Activated CD8-positive, alpha-beta memory T cell treated with anti-CD3 and anti-CD28 coated beads, Interleukin-2, amount 50 U/mL, for 24 hours (primary cell): Measurements from ENCODE around the gene NRCAM.
"Not testable (repeated sequence)": the region's sequence is repeated elsewhere in the genome, so short reads cannot be mapped to it uniquely, and the experiment has no call there.

Source experiments
- DNase-seq: peaks from one replicate; pipeline ENCODE4 v3.0.0-alpha.2; 2020; ENCODE audit errors: extremely low read depth

NRCAM gene

DNA sequence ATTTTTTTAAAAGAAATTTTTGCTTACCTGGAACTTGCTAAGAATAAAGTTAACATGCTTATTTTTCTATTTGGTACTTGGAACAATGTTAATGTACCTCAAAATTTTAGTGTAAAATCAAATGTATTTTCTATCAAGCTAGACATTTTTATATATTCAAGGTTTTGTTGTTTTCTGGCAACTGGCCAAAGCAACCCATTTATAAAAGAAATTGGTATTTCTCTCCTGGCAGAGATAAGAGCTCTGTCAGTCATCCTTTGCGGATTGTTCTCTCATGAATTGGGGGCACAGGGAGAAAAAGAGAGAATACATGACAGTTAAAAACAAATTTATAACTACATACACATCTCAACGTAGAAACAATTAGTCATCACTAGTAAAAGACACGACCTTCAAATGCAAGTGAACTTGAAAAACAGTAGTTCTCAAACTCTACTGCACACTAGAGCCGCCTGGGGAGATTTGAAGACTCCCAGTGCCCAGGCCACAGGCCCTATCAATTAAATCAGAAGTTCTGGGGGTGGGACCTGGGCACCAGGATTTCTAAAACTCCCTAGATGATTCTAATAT lies 173.7 kb downstream of the NRCAM start:
- no peak for DNase-seq

- no peak for DNase-seq
Measured at GRCh38 chr7:108280136-108280535, 176.1 kb downstream of the NRCAM start.

GRCh38 chr7:108278776-108279175 lies 177.5 kb downstream of the NRCAM start:
- no peak for DNase-seq

DNA sequence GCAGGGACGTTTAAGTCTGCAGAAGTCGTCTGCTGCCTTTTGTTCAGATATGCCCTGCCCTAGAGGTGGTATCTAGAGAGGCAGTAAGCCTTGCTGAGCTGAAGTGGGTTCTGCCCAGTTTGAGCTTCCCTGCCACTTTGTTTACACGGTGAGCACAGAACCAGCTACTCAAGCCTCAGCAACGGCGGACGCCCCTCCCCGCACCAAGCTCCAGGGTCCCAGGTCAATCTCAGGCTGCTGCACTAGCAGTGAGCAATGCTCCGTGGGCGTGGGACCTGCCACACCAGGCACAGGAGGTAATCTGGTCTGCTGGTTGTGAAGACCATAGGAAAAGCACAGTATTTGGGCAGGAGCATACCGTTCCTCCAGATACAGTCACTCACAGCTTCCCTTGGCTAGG lies 178.0 kb downstream of the NRCAM start:
- no peak for DNase-seq

GRCh38 chr7:108274447-108274846 lies 181.8 kb downstream of the NRCAM start:
- DNase-seq: not testable (repeated sequence)

GRCh38 chr7:108272891-108273290 lies 183.3 kb downstream of the NRCAM start:
- DNase-seq: not testable (repeated sequence)

DNA sequence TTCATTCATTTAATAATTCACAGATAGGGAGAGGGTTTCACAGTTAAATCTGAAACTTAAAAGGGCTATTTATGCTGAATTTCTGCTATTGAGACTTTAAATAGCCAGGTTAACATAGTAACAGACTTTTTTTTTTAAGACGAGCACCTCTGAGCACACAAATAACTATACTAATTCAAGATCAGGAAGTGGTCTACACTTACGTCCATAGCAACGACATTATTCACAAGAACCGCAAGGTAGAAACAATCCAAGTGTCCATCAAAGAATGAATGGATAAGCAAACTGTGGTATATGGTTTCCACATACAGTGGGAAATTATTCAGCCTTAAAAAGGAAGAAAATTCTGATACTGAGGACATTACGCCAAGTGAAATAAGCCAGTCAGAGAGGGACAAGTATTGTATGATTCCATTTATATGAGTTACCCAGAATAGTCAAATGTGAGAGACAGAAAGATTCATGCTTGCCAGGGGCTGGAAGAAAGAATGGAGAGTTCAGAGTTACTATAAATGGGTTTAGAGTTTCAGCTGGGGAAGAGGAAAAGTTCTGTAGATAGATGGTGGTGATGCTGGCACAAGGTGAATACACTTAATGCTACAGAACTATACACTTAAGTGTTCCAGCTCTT lies 185.7 kb downstream of the NRCAM start:
- no peak for DNase-seq

DNA sequence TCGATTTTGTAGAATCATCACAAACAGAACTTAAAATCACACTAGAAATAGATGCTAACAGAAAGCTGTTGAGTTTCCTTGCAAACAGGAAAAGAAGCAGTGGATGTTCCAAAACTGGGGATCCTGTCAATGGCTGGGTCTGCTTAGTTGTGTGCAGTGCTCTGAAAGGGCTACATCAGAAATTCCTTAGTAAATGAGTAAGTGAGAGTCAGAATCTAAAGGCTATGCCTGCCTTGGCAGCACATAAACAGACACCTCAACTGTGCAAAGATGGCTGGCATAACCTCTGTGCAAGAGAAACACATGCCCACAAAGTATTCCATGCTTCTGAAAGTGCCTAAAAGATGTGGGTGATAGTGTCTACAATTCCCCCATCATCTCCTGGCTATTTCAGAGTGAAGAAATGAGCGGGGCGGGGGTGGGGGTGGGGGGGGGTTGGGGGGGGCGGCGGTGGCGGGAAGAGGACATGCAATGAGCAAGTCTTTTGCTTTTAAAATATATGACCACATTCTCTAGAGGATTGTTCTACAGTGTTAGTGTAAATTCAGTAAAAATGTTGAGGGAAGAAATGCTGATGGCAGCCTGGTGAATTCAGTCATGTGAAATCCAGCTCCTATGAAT lies 187.9 kb downstream of the NRCAM start:
- no peak for DNase-seq

DNA sequence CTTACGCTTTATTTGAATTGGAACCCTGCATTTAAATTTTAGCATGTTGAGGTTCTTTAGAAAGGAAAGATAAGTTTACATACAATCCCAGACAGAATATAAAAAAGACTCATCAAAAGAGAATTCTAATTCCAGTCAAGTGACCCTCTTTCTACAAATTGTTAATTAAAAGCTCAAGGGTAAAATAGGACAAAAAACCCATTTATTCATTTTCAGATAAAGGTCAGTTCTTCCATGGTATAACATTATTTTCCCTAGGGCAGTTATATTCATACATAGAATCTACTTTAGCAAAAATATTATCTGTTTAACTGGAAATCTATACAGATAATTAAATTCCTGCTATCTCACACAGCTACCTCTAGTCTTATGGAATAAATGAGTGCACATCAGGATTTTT lies 188.6 kb downstream of the NRCAM start:
- DNase-seq: no peak

GRCh38 chr7:108266491-108266890 lies 189.7 kb downstream of the NRCAM start:
- no peak for DNase-seq

- DNase-seq: no peak
Measured at GRCh38 chr7:108266035-108266434, 190.2 kb downstream of the NRCAM start.

DNA sequence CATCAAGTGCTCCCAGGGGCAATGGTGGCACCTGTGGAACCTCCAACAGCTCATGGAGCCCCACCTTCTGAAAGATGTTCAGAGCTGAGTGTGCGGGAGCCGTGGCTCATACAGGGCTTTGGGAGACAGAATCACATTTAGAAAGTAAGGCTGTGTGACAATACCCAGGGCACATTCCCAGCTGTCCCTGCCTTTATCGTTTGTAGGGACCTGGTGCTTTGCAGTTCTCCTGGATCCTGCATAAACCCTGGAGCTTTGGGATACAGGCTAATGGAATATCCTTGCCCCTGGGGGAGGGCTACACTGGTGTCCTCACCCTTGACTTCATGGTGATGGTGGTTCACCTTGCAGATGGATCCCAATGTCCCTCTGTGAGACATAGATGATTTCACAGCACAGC lies 191.2 kb downstream of the NRCAM start:
- no peak for DNase-seq

GRCh38 chr7:108263425-108263824 lies 192.8 kb downstream of the NRCAM start:
- no peak for DNase-seq

DNA sequence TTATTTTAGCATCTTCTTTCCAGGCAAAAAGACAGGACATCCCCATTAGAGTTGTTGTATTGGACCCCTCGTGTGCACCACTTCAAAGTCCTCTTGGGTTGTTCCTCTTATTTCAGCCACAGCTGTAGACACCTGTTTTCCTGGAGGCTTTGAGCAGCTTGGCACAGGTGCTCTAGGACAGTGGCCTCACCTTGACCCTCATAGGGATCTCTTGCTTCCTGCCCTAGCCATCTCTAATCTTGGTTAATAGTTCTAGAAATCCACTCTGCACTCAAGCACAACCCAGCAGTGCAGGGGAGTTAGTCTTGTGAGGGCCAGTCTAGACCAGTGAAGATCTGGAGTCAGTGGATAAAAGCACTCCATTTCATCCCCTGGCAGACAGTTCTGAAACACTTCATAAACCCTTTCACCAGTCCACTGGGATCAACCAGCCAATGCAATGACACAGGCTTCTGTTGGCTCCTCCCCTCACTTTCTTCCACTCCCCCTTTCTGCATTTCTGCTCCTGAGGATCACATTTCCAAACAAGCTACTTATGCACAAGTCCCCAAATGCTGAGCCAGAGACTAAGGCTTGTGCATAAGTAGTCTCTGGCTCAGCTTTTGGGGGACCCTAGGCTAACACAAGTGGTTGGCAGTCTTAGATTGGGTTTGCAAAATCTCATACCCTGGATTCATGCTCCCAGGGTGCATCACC lies 194.5 kb downstream of the NRCAM start:
- no peak for DNase-seq

DNA sequence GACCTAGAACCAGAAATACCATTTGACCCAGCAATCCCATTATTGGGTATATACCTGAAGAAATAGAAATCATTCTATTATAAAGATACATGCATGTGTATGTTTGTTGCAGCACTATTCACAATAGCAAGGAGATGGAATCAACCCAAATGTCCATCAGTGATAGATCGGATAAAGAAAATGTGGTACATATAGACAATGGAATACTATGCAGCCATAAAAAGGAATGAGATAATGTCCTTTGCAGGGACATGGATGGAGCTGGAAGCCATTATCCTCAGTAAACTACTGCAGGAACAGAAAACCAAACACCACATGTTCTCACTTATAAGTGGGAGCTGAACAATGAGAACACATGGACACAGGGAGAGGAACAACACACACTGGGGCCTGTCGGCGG lies 196.8 kb downstream of the NRCAM start:
- not testable (repeated sequence) for DNase-seq

- DNase-seq: no peak
Measured at GRCh38 chr7:108257954-108258353, 198.3 kb downstream of the NRCAM start.

DNA sequence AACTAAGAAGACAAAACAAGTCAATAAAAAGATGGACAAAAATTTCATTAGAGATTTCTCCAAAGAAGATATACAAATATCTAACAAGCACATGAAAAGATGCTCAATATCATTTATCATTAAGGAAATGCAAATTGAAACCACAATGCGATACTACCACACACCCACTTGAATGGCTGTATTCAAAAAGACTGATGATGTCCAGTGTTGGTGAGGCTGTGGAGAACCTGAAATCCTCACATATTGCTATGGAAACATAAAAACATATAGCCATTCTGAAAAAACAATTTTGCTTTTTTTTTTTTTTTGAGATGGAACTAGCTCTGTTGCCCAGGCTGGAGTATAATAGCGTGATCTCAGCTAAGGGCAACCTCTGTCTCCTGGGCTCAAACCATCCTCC lies 202.0 kb downstream of the NRCAM start:
- DNase-seq: no peak

DNA sequence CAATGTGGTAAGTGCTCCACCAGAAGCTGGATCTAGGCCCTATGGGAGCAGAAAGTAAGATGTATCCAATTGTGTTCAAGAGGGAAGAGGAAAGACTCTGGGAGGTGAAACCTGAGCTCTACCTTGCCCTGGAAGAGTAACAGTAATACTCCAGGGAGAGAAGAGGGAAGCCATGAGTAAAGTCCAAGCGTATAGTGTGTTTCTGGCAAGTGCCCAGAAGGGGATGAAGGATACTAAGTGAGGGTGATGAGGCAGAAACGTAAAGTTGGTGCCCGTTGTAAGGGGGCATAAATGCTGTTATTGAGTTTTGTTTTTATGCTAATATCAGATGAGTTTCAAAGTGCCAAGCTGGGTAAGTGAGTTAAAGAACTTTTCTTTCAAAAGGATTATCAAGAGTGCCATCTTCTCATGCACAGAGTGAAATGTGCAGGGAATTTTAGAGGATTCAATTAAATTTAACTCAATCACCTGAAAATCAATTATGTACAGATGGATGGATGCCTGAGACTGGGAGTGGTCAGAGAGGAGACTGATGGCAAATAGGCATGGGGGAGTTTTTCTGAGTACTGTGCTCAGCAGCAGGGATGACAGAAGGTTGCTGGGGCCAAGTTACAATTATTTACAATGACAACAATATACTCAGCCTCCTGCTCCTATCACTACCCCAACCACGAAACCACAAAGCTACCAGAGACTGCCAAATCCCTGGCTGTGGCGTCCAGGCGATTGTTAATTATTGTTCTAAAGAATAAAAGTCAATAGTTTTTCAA lies 202.8 kb downstream of the NRCAM start:
- no peak for DNase-seq

GRCh38 chr7:108252177-108252576 lies 204.1 kb downstream of the NRCAM start:
- no peak for DNase-seq

DNA sequence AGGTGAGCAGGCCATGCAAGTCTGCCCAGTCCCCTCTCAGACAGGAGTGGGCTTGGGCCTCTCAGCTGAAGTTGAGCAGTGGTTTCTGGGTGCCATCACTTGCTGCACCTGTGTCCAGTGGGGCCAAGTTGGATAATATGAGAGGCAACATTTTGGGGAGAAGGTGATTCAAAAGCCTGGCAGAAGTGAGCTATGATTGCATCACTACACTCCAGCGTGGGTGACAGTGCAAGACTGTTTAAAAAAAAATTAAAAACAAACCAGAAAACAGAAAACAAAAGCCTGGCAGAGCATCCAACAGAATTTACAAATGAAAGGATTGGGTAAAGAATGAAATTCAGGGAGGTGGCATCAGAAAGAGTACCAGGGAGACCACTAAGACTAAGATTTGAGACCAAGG lies 204.5 kb downstream of the NRCAM start:
- no peak for DNase-seq

- DNase-seq: no peak
Measured at GRCh38 chr7:108249453-108249852, 206.8 kb downstream of the NRCAM start.

- no peak for DNase-seq
Measured at GRCh38 chr7:108248821-108249220, 207.4 kb downstream of the NRCAM start.
